Psoas muscle (tissue), 8 donors: ENCODE measurements around the gene MAOB. TPM values are rescaled to one million over a fixed set of nuclear protein-coding genes. Genes with fewer than 3 reads are reported as not detected.

Experiments used
- ATAC-seq, 4 donors: fragments of 200-7000 bp; cut with Tn5 transposase; one replicate each; pipeline ENCODE4 v1.9.1; 2020; ENCODE audit warnings: moderate library complexity in 3 of 4, mild to moderate bottlenecking in 2 of 4
- DNase-seq, 2 donors: peaks; one replicate each; pipeline ENCODE4 v3.0.0-alpha.2; 2020
- H3K27ac ChIP-seq: fragments of 200-600 bp; one replicate; pipeline ENCODE4 v1.8.0; 2022
- H3K27me3 ChIP-seq, 3 donors: fragments of 200-600 bp in 1 of 3; one replicate each; pipeline versions ENCODE4 v1.6.1 to v1.8.0; 2013 to 2022; ENCODE audit warnings: low read length in 2 of 3, mild to moderate bottlenecking in 2 of 3, moderate library complexity in 1 of 3; ENCODE audit not compliant: insufficient read depth in 3 of 3
- H3K36me3 ChIP-seq, 2 donors: fragments of 200-600 bp in 1 of 2; one replicate each; pipeline versions ENCODE4 v1.6.1 to v1.8.0; 2013 to 2022; ENCODE audit warnings: low read depth in 1 of 2, mild to moderate bottlenecking in 1 of 2, moderate library complexity in 1 of 2; ENCODE audit not compliant: insufficient read depth in 1 of 2
- H3K4me1 ChIP-seq: fragments of 200-600 bp; one replicate; pipeline ENCODE4 v1.8.0; 2022
- H3K4me3 ChIP-seq: fragments of 200-600 bp; one replicate; pipeline ENCODE4 v1.8.0; 2022; ENCODE audit warnings: mild to moderate bottlenecking
- H3K9me3 ChIP-seq: fragments of 200-600 bp; one replicate; pipeline ENCODE4 v1.8.0; 2022
- CTCF ChIP-seq: fragments of 200-600 bp; IDR thresholded peaks from one replicate; pipeline ENCODE4 v1.8.0; 2022; ENCODE audit warnings: antibody characterized with exemption
- whole genome bisulfite sequencing, 3 donors: extraction: QIAGEN DNeasy Blood & Tissue Kit; methylation state at CpG; one replicate each; pipeline versions ENCODE4 v1.1.6 to v1.1.7; 2013; 5-methylcytosine and 5-hydroxymethylcytosine counted together
- intact Hi-C, 2 donors: fragments of 100-400 bp; cut with DNase I; formaldehyde crosslinking; loops; one replicate each; pipeline versions ENCODE4 v1.11.0 to v1.14.2; 2022
- polyA plus RNA-seq, 3 donors: library from polyadenylated mRNA; stranded (reverse); fragments of 200-250 nt; gene quantifications; one replicate each; pipeline ENCODE4 v1.2.3, GENCODE V29; 2013
- total RNA-seq, 4 donors: library from RNA; stranded (reverse); fragmentation: NEBNext Ultra II Directional in 2 of 4; extraction: Animal tissue kit (Norgen Biotek cat#: 25700) in 2 of 4; gene quantifications; one replicate each; pipeline versions ENCODE4 v1.2.1 to v1.2.4, GENCODE V29; 2021 to 2023
- donor health status: healthy with polysubstance abuse.
- donor health status: DM: no; HTN: no; CAD: no; lungs with moderate emphysema.
- donor health status: Bipolar disorder and iron deficiency.
- donor health status: healthy.
- donor health status: DM: yes; HTN: yes; CAD: no.
- donor health status: DM: no; HTN: no; CAD: no.
- donor health status: DM: no; HTN: no; CAD: no.
- donor health status: DM: yes; HTN: yes; CAD: no.

Gene MAOB
- total and polyA plus RNA-seq, 7 donors: 13.0 to 80.6 (median 42.6) TPM

DNA sequence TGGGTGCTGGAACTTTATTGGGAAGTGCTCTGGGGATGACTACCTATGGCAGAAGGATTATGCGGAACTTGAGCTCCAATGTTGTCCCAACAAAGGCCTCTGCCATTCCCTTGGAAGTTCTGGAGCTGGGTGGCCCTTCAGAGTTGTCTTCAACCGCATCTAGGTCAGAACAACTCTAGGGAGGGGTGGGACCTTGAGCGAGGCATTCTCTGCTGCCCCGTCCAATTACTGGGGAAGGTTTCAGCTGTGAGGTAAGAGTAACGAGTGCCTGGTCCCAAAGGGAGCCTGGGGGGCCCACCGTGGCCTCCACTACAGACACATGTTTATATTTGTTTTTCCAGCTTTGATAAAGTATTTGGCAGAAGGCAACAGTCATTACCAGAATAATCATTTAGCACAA lies 146.7 kb downstream of the MAOB start:
- Histone ChIP-seq H3K4me3 (no peak overlapping the region), H3K36me3 (peaks cover 0 to 4% of the 10 kb centered on the region in 2 donors), H3K27me3 (peaks cover 0 to 3% (median 0%) of the 10 kb centered on the region in 3 donors), H3K9me3 (no peaks in the 10 kb centered on the region), H3K27ac (no peak overlapping the region), H3K4me1 (no peaks in the 10 kb centered on the region)
- DNase-seq (no peak), ATAC-seq (peak in 2 of 4 donors; percentile 64 to 77)
- 68 to 85% (median 68%) methylated on average over 6 of the region's 6 CpGs for WGBS, 3 donors
- no peak for TF ChIP-seq CTCF
- intact Hi-C loops: no loop called here

DNA sequence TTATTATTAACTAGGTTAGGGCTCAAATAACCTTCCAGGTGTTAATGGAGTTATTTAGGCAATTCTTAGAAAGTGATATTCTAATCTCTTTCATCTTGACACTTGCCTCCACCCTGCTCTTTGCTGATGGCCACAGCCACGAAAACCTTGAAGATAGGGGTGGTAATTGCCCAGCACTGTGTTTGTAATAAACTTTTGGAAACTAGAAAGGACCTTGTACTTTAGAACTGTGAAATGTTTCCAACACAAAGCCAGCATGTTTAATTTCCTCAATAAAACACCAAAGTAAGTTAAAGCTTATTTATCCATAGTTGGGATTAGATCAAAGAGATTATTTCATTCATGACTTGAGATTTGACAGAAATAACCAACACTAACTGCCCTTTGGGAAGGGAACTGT lies 147.8 kb downstream of the MAOB start:
- peaks cover 0 to 3% (median 0%) of the 10 kb centered on the region in 3 donors for H3K27me3 ChIP-seq
- intact Hi-C loops: no loop called here
- H3K27ac ChIP-seq: no peak overlapping the region
- no peaks in the 10 kb centered on the region for H3K9me3 ChIP-seq
- H3K36me3 ChIP-seq: peaks cover 0 to 4% of the 10 kb centered on the region in 2 donors
- WGBS, 3 donors: 45 to 92% (median 71%) methylated on average over 1 of the region's 1 CpG
- TF ChIP-seq CTCF: no peak
- no peak overlapping the region for H3K4me3 ChIP-seq
- DNase-seq (no peak), ATAC-seq (no peak)
- H3K4me1 ChIP-seq: no peaks in the 10 kb centered on the region

DNA sequence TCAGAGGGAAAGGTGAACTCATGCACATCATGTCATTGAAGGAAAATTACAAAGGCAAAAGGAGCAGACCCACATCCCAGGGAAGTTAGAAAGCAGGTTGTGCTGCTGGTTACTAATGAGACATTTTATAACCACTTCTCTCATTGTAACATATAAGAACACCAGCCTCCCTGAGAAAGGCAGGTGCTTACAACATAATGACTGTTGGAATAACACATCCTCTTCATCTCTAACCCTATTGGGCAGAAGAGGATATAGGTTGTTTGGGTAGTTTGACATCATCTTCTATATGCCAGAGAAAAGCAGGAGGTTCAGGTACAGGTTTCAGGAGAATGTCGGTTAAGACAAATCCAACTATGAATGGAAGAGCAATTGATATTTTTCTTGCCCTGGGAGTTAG lies 148.6 kb downstream of the MAOB start:
- Histone ChIP-seq H3K36me3 (peaks cover 0 to 4% of the 10 kb centered on the region in 2 donors), H3K27ac (no peak overlapping the region), H3K4me1 (no peaks in the 10 kb centered on the region), H3K4me3 (no peak overlapping the region), H3K9me3 (no peaks in the 10 kb centered on the region), H3K27me3 (peaks cover 0 to 3% (median 0%) of the 10 kb centered on the region in 3 donors)
- DNase-seq (no peak), ATAC-seq (no peak)
- TF ChIP-seq CTCF: no peak
- WGBS, 3 donors: 93 to 95% (median 94%) methylated on average over 1 of the region's 1 CpG
- intact Hi-C loops: no loop called here

DNA sequence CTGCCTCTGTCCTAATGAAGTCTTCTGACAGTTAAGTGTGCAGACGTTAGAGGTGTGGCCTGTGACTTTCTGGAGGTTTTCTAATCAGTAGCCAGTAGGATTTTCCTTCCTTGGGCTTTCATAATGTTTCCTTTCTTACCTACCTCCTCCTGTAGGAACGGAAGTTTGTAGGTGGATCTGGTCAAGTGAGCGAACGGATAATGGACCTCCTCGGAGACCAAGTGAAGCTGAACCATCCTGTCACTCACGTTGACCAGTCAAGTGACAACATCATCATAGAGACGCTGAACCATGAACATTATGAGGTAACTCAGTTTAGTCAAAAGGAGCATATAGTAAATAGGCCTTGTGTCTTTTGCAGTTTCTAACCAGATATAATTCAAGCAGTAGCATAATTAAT lies 151.2 kb downstream of the MAOB start:
- Histone ChIP-seq H3K9me3 (no peaks in the 10 kb centered on the region), H3K4me1 (no peaks in the 10 kb centered on the region), H3K4me3 (no peak overlapping the region), H3K36me3 (peaks cover 0 to 4% of the 10 kb centered on the region in 2 donors), H3K27ac (no peak overlapping the region), H3K27me3 (no peaks in the 10 kb centered on the region)
- no peak for ATAC-seq
- intact Hi-C loops: no loop called here
- no peak for TF ChIP-seq CTCF
- WGBS, 3 donors: 88 to 95% (median 91%) methylated on average over 7 of the region's 7 CpGs
- no peak for DNase-seq

DNA sequence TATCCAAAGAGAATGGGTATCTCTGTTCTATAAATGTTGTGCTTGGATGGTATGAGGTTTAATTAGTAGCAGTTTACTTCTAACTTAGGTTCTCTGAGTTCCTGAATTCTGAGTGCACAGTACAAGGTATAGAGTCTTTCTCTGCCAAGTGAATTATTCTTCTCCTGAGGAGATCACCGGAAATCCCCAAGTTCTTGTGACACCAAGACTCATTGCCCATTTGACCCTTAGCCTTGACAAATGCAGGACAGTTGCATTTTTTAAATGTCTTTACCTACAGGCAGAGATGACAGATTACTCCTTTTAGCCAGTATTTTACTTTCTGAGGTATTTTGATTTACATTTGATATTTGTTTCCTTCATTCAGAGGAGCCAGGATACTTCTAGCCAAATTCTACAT lies 153.3 kb downstream of the MAOB start:
- no peaks in the 10 kb centered on the region for H3K27me3 ChIP-seq
- H3K9me3 ChIP-seq: no peaks in the 10 kb centered on the region
- H3K36me3 ChIP-seq: peaks cover 0 to 4% of the 10 kb centered on the region in 2 donors
- no peak for DNase-seq
- no peak overlapping the region for H3K27ac ChIP-seq
- H3K4me1 ChIP-seq: no peaks in the 10 kb centered on the region
- no peak for TF ChIP-seq CTCF
- ATAC-seq: no peak
- intact Hi-C loops: no loop called here
- no peak overlapping the region for H3K4me3 ChIP-seq
- WGBS, 3 donors: 87 to 100% (median 95%) methylated on average over 1 of the region's 1 CpG
